Stomach smooth muscle (tissue), 2 donors: ENCODE data around the gene HEBP1.

ENCODE experiments used
- H3K27ac ChIP-seq: one replicate; pipeline ENCODE4 v1.7.0; 2013; ENCODE audit warnings: mild to moderate bottlenecking, low read length, inconsistent platforms
- H3K27me3 ChIP-seq, 2 donors: one replicate each; pipeline ENCODE4 v1.7.0; 2013; ENCODE audit warnings: low read length in 2 of 2; ENCODE audit not compliant: insufficient read depth in 2 of 2, control insufficient read depth in 1 of 2
- H3K36me3 ChIP-seq, 2 donors: one replicate each; pipeline ENCODE4 v1.7.0; 2013; ENCODE audit warnings: low read length in 2 of 2; ENCODE audit not compliant: control insufficient read depth in 2 of 2, insufficient read depth in 2 of 2
- H3K4me1 ChIP-seq: one replicate; pipeline ENCODE4 v1.7.0; 2013; ENCODE audit warnings: low read length; ENCODE audit not compliant: control insufficient read depth, insufficient read depth
- H3K4me3 ChIP-seq, 2 donors: one replicate each; pipeline ENCODE4 v1.7.0; 2013; ENCODE audit warnings: low read length in 2 of 2
- H3K9ac ChIP-seq, 2 donors: one replicate each; pipeline ENCODE4 v1.7.0; 2013; ENCODE audit warnings: low read length in 2 of 2, mild to moderate bottlenecking in 1 of 2
- H3K9me3 ChIP-seq, 2 donors: one replicate each; pipeline ENCODE4 v1.7.0; 2013; ENCODE audit warnings: low read length in 2 of 2; ENCODE audit not compliant: control insufficient read depth in 2 of 2
- donor health status: healthy.
- donor health status: Pancreatic carcinoma.

The HEBP1 gene

DNA sequence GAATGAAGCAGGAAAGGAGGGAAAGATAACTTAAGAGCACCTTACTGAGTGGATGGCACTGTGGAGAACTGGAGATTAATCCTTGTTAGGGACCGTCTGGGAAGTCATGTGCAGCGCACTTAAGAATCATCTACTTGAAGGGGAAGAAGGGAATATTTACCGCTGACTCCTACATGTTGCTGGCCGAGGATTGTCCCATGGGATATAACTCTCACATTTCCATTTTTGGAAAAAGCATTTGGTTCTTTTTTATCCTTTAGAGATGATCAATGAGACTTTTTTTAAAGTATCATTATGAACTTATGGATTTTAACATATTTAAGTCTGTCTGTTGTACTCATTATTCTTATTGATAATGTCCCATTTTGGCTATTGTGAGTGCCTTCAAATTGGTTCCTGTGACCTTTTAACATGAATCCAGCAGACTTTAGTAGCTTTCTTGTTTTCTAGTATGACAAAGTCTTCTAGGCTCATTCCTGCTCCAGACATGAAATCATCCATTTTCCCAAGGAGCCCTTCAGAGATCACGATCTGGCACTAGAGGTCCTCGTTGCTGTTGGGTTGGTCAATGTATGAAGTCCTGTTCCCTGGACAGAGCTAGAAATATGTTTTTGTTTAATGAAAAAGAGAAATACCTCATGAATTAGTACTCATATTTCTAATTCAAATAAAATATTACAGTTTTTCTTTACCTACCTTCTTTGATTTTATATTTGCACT lies 23.9 kb upstream of the HEBP1 start:
- H3K27ac ChIP-seq: no peak overlapping the region
- H3K9ac ChIP-seq: no peak overlapping the region
- no peak overlapping the region for H3K4me3 ChIP-seq
- no peaks in the 10 kb centered on the region for H3K27me3 ChIP-seq
- no peaks in the 10 kb centered on the region for H3K4me1 ChIP-seq
- H3K36me3 ChIP-seq: no peaks in the 10 kb centered on the region
- H3K9me3 ChIP-seq: no peaks in the 10 kb centered on the region

DNA sequence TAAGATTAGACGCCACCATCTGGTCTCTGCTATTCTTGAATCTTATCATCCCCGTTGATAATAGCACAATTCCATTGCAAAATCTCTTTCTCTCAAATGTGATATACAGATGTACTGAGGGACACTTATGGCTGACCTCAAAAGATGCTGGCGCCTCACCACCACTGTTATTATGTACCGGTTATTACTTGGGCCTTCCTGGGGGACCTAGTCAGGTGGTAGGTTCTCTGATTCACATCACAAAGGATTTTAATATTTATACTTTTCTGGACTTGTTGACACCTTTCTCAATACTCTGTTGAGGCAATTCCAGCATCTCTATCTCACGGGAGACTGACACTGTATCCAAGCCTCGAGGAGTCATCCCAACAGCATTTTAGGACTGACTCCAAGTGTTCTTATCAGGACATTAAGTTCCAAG lies 22.8 kb upstream of the HEBP1 start:
- no peaks in the 10 kb centered on the region for H3K27me3 ChIP-seq
- no peaks in the 10 kb centered on the region for H3K4me1 ChIP-seq
- no peaks in the 10 kb centered on the region for H3K9me3 ChIP-seq
- no peak overlapping the region for H3K9ac ChIP-seq
- no peaks in the 10 kb centered on the region for H3K36me3 ChIP-seq
- H3K4me3 ChIP-seq: no peak overlapping the region
- no peak overlapping the region for H3K27ac ChIP-seq

DNA sequence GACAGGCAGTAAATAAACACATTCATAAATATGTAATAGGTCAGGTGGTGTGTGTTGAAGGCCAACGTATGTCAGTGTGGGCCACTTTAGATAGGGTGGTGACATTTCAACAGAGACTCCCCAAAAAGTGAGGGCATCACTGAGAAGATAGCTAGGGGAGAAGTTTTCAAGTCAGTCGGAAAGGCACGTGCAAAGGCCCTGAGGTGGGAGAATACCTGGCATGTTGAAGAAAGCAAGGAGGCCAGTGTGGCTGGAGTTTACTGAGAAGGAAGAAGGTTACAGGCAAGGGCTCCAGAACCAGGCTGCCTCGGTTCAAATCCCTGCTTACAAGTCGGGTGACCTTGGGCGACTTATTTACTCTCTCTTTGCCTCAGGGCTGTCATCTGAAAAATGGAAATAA lies 11.0 kb upstream of the HEBP1 start:
- Histone ChIP-seq H3K27ac (no peak overlapping the region), H3K9me3 (no peaks in the 10 kb centered on the region), H3K9ac (no peak overlapping the region), H3K27me3 (peaks cover 0 to 2% of the 10 kb centered on the region in 2 donors), H3K4me1 (no peaks in the 10 kb centered on the region), H3K36me3 (no peaks in the 10 kb centered on the region), H3K4me3 (no peak overlapping the region)

DNA sequence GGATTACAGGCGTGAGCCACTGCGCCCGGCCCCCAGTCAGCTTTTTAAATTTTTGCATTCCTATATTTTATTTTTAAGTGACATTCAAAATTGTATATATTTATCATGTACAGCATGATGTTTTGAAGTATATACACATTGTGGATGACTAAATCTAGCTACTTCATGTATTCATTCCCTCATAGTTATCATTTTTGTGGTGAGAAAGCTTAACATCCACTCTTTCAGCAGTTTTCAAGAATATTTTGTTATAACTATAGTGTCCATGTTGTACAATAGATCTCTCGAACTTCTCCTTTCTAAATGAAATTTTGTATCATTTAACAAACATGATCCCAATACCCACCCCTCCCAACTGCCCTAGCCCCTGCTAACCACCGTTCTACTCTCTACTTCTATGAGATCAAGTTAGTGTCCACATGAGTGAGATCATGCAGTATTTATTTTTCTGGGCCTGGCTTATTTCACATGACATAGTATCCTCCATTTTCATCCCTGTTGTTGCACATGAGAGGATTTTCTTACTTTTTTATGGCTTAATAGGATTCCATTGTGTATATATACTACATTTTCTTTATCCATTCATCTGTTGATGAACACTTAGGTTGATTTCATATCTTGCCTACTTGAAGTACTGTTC lies 8.8 kb upstream of the HEBP1 start:
- peaks cover 0 to 2% of the 10 kb centered on the region in 2 donors for H3K27me3 ChIP-seq
- no peaks in the 10 kb centered on the region for H3K9me3 ChIP-seq
- H3K4me1 ChIP-seq: no peaks in the 10 kb centered on the region
- no peaks in the 10 kb centered on the region for H3K36me3 ChIP-seq
- H3K27ac ChIP-seq: no peak overlapping the region
- no peak overlapping the region for H3K9ac ChIP-seq
- no peak overlapping the region for H3K4me3 ChIP-seq

DNA sequence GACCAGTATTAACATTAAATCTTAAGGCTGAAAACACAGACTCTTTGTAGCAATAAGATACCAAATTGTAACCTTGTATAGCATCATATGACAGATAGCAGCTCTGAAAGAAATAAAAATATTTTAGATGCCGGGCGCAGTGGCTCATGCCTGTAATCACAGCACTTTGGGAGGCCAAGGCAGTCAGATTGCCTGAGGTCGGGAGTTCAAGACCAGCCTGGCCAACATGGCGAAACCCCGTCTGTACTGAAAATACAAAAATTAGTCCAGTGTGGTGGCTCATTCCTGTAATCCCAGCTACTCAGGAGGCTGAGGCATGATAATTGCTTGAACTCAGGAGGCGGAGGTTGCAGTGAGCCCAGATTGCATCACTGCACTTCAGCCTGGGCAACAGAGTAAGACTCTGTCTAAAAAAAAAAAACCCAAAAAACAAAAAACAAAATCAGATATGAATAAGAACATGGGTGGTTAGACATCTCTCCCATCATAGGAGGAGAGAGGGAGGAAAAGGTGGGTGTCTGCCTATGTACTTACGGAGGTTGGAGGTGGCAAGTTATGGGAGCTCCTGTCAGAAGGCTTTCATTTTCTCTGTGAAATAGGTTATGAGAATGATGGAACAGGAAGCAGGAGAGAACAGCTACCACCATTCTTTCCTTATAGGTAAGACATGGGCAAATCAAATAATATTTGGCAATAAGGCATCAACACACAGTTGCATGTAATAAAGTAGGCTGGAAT lies 7.6 kb upstream of the HEBP1 start:
- Histone ChIP-seq H3K27me3 (no peaks in the 10 kb centered on the region), H3K27ac (no peak overlapping the region), H3K4me1 (no peaks in the 10 kb centered on the region), H3K9ac (no peak overlapping the region), H3K9me3 (no peaks in the 10 kb centered on the region), H3K36me3 (no peaks in the 10 kb centered on the region), H3K4me3 (no peak overlapping the region)

DNA sequence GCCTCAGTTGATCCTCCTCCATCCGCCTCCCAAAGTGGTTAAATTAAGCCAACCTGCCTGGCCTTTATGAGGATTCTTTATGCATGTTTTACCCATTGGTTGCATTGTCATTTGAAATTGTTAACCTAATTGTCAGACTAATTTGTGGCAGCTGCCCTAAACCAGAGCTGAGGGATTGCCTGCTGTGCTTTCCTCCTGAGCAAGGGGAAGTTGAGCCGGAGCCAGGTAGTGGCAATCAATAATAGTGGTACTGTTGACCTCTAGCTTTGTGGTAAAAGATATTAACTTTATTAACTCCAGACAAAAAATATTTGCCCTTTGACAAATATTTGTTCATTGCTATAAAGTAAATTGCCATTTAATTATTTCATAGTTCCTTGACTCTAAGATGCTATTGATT lies 5.6 kb upstream of the HEBP1 start:
- no peaks in the 10 kb centered on the region for H3K9me3 ChIP-seq
- H3K27me3 ChIP-seq: no peaks in the 10 kb centered on the region
- no peak overlapping the region for H3K4me3 ChIP-seq
- peaks cover 5% of the 10 kb centered on the region for H3K4me1 ChIP-seq
- no peak overlapping the region for H3K9ac ChIP-seq
- H3K27ac ChIP-seq: no peak overlapping the region
- H3K36me3 ChIP-seq: no peaks in the 10 kb centered on the region

DNA sequence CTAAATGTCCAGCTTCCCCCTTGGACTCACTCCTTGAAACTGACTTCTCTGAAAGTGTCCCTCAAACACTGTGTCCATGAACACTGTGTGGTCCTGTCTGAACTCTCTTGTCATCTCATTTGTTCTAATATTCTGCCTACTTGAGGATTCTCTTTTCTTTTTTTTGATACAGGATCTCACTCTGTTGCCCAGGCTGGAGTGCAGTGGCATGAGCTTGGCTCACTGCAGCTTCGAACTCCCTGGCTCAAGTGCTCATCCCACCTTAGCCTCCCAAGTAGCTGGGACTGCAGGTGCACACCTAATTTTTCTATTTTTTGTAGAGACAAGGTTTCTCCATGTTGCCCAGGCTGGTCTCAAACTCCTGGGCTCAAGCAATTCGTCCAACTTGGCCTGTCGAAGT lies 4.9 kb upstream of the HEBP1 start:
- H3K4me1 ChIP-seq: peaks cover 7% of the 10 kb centered on the region

DNA sequence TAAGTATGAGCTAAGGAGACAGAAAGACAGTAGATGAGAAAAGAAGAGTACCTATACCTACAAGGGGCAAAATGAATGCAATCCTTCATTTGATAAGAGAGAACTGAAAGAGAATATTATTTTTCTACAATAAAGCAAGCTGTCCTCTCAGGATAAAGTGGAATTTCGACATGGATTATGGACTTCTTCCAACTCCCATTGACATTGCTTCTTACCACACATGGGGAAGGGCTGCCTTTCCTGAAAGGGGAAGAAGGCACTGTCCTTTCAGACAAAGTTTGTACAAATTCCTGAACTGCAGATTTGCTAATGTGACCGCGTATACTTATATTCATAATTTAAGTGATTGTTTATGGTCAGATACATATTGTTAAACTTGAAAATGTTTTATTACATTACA lies 4.3 kb upstream of the HEBP1 start:
- no peaks in the 10 kb centered on the region for H3K27me3 ChIP-seq
- H3K4me3 ChIP-seq: no peak overlapping the region
- H3K4me1 ChIP-seq: peaks cover 13% of the 10 kb centered on the region
- no peak overlapping the region for H3K9ac ChIP-seq
- no peak overlapping the region for H3K27ac ChIP-seq
- no peaks in the 10 kb centered on the region for H3K9me3 ChIP-seq
- no peaks in the 10 kb centered on the region for H3K36me3 ChIP-seq

More for the DNA sequence above, 4.9 kb upstream of the HEBP1 start:
- no peak overlapping the region for H3K9ac ChIP-seq
- H3K9me3 ChIP-seq: no peaks in the 10 kb centered on the region
- H3K27me3 ChIP-seq: no peaks in the 10 kb centered on the region
- H3K4me3 ChIP-seq: no peak overlapping the region
- H3K36me3 ChIP-seq: no peaks in the 10 kb centered on the region
- no peak overlapping the region for H3K27ac ChIP-seq

DNA sequence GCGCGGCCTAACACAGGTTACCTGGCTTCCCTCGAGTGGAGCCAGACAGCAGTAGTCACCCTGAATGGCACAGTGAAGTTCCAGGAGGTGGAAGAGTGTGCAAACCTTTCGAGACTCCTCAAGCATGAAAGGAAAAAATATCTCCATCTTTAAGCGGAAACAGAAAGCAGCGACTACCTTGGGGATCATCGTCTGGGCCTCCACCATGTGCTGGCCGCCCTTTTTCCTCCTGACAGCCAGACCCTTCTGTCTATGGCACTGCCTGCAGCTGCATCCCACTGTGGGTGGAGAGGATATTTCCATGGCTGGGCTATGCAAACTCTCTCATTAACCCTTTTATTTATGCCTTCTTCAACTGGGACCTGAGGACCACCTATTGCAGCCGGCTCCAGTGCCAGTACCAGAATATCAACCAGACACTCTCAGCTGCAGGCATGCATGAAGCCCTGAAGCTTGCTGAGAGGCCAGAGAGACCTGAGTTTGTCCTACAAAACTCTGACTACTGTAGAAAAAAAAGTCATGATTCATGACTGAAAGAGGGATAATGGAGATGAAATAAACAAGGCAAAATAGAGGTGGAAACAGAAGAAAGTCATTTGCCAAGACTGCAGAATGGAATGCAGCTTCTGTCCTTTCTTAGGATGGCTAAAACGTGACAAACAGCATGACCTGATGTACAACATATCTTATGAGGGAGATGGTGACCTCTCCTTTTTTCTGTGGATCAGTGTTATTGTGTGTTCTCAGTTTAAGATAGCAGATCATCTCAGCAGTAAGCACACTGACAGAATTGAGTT lies 2.4 kb upstream of the HEBP1 start:
- Histone ChIP-seq H3K4me1 (peaks cover 20% of the 10 kb centered on the region), H3K9ac (no peak overlapping the region), H3K27me3 (no peaks in the 10 kb centered on the region), H3K36me3 (no peaks in the 10 kb centered on the region), H3K9me3 (no peaks in the 10 kb centered on the region), H3K4me3 (no peak overlapping the region), H3K27ac (no peak overlapping the region)

DNA sequence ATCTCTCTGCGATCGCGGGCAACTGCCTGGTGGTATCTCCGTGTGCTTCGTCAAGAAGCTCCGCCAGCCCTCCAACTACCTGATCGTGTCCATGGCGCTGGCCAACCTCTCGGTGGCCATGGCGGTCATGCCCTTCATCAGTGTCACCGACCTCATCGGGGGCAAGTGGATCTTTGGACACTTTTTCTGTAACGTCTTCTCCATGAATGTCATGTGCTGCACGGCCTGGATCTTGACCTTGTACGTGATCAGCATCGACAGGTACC lies 1.6 kb upstream of the HEBP1 start:
- Histone ChIP-seq H3K9ac (peak overlapping the region; percentile 74 to 75), H3K36me3 (no peaks in the 10 kb centered on the region), H3K27ac (peak overlapping the region; percentile 76), H3K4me1 (peaks cover 24% of the 10 kb centered on the region), H3K4me3 (peak overlapping the region; percentile 73 to 80), H3K27me3 (no peaks in the 10 kb centered on the region), H3K9me3 (no peaks in the 10 kb centered on the region)
